Measurements from ENCODE around the gene SFTPA2.

DNA sequence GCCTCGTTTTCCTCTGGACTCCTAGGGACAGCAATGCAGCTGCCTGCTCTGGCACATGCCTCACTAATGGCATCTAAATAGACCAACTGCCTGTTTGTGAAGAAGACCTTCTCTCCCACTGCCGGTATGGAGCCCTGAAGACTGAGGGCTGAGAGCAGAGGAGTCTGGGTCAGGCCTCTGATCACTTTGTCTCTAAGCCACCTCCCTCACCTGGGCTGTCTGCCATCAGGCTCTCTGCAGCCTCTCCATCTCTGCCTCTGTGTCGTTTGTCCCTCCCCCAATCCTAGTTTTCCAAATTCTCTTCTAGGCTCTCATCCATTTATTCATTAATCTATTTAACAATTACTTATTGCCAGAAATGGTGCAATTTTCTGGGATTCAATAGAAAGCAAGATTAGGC, 35.3 kb upstream of the SFTPA2 start:
- TF ChIP-seq, protein P1, sequence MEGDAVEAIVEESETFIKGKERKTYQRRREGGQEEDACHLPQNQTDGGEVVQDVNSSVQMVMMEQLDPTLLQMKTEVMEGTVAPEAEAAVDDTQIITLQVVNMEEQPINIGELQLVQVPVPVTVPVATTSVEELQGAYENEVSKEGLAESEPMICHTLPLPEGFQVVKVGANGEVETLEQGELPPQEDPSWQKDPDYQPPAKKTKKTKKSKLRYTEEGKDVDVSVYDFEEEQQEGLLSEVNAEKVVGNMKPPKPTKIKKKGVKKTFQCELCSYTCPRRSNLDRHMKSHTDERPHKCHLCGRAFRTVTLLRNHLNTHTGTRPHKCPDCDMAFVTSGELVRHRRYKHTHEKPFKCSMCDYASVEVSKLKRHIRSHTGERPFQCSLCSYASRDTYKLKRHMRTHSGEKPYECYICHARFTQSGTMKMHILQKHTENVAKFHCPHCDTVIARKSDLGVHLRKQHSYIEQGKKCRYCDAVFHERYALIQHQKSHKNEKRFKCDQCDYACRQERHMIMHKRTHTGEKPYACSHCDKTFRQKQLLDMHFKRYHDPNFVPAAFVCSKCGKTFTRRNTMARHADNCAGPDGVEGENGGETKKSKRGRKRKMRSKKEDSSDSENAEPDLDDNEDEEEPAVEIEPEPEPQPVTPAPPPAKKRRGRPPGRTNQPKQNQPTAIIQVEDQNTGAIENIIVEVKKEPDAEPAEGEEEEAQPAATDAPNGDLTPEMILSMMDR (IDR thresholded peaks at IDR 0.05) = no peak
- TF ChIP-seq POLR2A (IDR thresholded peaks at IDR 0.05) = no peak
